ENCODE results near the gene ADGRD1.

- TF ChIP-seq SNAI2 (CRISPR knock-in tag; IDR thresholded peaks at IDR 0.05) (no peak), PATZ1 (CRISPR knock-in tag; IDR thresholded peaks at IDR 0.05; ENCODE audit: borderline replicate concordance) (no peak), ZFP3 (CRISPR knock-in tag; IDR thresholded peaks at IDR 0.05) (no peak), ZFP30 (CRISPR knock-in tag; IDR thresholded peaks at IDR 0.05) (no peak), PPARA (CRISPR knock-in tag; IDR thresholded peaks at IDR 0.05; ENCODE audit: borderline replicate concordance) (no peak), RARB (CRISPR knock-in tag; IDR thresholded peaks at IDR 0.05) (no peak), ZNF565 (CRISPR knock-in tag; conservative IDR thresholded peaks at IDR 0.05; ENCODE audit: low read depth) (no peak), TSHZ2 (CRISPR knock-in tag; IDR thresholded peaks at IDR 0.05) (no peak), ZC3H10 (CRISPR knock-in tag; IDR thresholded peaks at IDR 0.05) (no peak), CREB5 (CRISPR knock-in tag; IDR thresholded peaks at IDR 0.05; ENCODE audit: low read depth) (no peak), BACH2 (CRISPR knock-in tag; IDR thresholded peaks at IDR 0.05; ENCODE audit: borderline replicate concordance) (no peak), ARNTL (CRISPR knock-in tag; IDR thresholded peaks at IDR 0.05; ENCODE audit: borderline replicate concordance, low read depth) (no peak), ZNF70 (CRISPR knock-in tag; IDR thresholded peaks at IDR 0.05) (no peak)
Observed at GRCh38 chr12:130975116-130975515, 21.4 kb downstream of the ADGRD1 start.
